ENCODE data around the gene TCF19.
"Not testable (repeated sequence)": the region's sequence is repeated elsewhere in the genome, so short reads cannot be mapped to it uniquely, and the experiment has no call there.

TCF19 gene

DNA sequence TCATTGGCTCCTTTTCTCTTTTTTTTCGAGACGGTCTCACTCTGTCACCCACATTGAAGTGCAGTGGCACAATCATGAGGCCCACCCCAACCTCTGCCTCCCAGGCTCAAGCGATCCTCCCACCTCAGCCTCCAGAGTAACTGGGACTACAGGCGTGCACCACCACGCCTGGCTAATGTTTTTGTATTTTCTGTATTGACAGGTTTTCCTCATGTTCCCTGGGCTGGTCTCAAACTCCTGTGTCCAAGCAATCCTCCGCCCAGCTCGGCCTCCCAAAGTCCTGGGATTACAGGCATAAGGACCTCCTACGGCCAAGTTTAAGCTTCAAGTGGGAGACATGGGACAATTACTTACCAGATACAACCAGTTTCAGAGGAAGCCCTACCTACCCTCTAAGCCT is 21.5 kb downstream of the TCF19 start:
- DNase-seq (ENCODE audit: low read depth in 2 of 2): no peak

GRCh38 chr6:31180500-31180899 is 22.1 kb downstream of the TCF19 start:
- DNase-seq (ENCODE audit: low read depth in 2 of 2): peak in 1 of 2 donors; percentile 32

DNA sequence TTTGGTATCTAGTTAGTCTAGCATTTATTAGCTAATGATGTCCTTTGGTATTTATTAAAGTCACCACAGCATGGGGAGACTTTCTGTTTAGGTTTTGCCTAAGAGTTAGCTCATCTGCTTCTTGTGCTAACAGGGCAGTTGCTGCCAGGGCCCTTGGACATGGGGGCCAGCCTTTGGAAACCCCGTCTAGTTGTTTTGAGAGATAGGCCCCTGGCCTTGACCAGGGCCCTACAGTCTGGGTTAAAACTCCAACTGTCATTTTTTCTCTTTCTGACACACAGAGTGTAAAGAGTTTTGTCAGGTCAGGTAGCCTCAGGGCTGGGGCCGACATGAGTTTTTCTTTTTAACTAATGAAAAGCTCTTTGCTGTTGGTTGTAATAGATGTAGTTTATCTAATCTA is 24.9 kb downstream of the TCF19 start:
- DNase-seq (ENCODE audit: low read depth in 2 of 2): not testable (repeated sequence)

DNA sequence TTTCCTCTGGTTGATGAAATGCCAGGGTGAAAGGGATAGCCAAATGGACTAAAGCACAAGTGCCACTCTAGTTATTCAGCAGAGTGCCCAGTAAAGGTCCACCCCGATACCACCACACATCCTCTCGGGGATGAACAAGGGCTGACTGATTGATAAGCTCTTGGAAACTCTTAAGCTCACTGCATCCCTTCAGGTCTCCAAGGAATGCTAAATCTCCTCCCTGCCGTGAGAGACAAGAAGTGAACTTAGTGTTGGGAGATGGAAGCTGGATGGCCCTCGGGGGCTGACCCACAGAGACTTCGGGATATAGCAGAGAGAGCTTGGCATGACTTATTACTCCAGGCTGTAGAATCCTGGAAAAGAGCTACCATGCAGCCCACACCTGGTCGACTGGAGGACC is 25.5 kb downstream of the TCF19 start:
- DNase-seq (ENCODE audit: low read depth in 2 of 2): not testable (repeated sequence)

- not testable (repeated sequence) for DNase-seq (ENCODE audit: low read depth in 2 of 2)
Observed at GRCh38 chr6:31185695-31186051, 27.3 kb downstream of the TCF19 start.

DNA sequence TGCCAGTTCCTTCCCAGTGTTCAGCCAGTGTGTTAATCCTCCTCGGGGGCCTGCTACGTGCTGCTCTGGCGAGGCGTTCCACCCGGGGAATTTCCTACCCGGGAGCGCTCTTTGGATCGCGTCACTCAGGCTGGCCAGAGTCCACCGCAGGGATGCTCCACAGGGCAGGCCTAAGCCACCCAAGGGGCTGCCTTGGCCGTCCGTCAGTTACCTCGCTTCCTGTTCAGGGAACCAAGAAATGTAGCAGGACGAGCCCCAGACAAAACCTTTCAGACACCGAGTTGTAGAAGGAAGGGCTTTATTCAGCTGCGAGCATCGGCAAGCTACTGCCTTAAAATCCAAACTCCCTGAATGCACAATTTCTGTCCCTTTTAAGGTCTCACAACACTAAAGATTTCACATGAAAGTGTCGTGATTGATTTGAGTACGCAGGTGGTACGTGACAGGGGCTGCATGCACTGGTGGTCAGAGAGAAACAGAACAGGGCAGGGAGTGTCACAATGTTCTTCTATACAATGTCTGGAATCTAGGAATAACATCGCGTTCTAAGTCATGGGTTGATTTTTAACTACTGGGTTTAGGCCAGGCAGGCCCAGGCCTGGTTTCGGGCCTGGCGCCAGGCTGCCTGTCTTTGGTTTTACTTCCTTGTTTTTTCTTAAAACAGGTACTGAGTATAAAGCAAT is 27.8 kb downstream of the TCF19 start:
- DNase-seq (ENCODE audit: low read depth in 2 of 2): no peak

- DNase-seq (ENCODE audit: low read depth in 2 of 2): no peak
Observed at GRCh38 chr6:31187780-31188194, 29.4 kb downstream of the TCF19 start.

DNA sequence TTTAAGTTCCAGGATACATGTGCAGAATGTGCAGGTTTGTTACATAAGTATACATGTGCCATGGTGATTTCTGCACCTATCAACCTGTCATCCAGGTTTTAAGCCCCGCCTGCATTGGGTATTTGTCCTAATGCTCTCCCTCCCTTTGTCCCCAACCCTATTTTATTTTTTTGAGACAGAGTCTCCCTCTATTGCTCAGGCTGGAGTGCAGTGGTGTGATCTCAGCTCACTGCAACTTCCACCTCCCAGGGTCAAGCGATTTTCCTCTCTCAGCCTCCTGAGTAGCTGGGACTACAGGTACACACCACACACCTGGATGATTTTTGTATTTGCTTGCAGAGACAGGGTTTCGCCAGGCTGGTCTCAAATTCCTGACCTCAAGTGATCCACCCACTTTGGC is 30.8 kb downstream of the TCF19 start:
- DNase-seq (ENCODE audit: low read depth in 2 of 2): not testable (repeated sequence)

DNA sequence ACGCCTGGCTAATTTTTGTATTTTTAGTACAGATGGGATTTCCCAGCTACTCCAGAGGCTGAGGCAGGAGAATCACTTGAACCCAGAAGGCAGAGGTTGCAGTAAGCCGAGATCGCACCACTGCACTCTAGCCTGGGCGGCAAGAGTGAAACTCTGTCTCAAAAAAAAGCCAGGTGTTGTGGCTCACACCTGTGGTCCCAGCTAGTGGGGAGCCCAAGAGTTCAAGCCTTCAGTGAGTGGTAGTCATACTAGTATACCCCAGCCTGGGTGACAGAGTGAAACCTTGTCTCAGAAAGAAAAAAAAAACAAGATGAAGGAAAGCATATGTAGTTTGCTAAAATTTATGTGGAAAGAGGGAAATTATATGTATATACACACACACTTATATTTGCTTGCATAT is 32.1 kb downstream of the TCF19 start:
- DNase-seq (ENCODE audit: low read depth in 2 of 2): no peak

DNA sequence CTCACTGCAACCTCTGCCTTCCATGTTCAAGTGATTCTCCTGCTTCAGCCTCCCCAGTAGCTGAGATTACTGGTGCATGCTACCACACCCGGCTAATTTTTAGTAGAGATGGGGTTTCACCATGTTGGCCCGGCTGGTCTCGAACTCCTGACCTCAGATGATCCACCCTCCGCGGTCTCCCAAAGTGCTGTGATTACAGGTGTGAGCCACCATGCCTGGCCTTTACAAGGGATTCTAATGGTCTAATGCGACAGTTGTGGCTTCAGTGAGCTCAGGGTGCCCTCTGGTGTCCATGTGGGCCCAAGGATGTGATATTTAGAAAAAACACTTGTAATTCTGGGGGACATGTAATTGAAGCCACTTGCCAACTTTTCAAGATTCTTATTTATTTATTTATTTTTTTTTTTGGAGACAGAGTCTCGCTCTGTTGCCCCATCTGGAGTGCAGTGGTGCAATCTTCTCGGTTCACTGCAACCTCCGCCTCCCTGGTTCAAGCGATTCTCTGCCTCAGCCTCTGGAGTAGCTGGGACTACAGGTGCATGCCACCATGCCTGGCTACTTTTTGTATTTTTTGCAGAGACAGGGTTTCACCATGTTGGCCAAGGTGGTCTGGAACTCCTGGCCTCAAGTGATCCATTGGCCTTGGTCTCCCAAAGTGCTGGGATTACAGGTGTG is 34.2 kb downstream of the TCF19 start:
- DNase-seq (ENCODE audit: low read depth in 2 of 2): peak; percentile 39 to 41

GRCh38 chr6:31193206-31193605 is 34.8 kb downstream of the TCF19 start:
- no peak for DNase-seq (ENCODE audit: low read depth in 2 of 2)

DNA sequence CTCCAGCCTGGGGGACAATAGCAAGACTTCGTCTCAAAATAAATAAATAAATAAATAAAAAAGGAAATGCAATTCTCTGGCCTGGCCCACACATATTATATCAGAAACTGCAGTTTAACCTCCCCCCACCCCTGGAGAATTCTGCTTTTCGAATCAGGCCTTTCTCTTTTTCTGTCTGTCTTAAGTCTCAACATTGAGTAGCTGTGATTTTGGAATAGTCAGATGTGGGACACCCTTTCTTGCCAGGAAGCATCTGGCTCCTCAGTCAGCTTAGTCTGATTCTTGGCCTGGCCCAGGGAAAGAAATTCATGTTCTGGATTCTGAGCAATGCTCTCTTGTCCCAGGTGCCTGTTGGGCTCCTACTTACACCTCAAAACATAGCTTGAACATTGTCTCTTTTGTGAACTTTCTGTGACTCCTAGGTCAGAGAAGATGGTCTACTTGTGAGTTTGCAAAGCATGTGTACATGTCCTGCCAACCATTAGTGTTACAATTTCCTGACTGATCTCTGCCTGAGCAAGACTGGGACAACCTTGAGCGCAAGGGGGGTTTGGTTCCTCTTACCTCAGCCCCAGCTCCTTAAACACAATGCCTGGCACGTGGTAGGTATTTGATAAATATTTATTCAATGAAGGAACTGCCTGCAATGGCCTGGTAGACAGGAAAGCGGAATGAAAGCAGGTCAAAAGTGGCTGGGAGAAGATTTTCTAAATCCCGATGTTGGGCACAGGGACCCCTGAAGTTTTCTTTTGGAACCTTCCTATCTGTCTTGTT is 35.9 kb downstream of the TCF19 start:
- no peak for DNase-seq (ENCODE audit: low read depth in 2 of 2)

DNA sequence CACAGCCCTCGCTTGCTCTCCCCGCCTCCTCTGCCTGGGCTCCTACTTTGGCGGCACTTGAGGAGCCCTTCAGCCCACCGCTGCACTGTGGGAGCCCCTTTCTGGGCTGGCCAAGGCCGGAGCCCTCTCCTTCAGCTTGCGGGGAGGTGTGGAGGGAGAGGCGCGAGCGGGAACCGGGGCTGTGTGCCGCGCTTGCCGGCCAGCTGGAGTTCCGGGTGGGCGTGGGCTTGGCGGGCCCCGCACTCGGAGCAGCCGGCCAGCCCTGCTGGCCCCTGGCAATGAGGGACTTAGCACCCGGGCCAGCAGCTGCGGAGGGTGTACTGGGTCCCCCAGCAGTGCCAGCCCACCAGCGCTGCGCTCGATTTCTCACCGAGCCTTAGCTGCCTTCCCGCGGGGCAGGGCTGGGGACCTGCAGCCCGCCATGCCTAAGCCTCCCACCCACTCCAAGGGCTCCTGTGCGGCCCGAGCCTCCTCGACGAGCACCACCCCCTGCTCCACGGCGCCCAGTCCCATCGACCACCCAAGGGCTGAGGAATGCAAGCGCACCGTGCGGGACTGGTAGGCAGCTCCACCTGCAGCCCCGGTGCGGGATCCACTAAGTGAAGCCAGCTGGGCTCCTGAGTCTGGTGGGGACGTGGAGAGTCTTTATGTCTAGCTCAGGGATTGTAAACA is 37.1 kb downstream of the TCF19 start:
- DNase-seq (ENCODE audit: low read depth in 2 of 2): not testable (repeated sequence)

DNA sequence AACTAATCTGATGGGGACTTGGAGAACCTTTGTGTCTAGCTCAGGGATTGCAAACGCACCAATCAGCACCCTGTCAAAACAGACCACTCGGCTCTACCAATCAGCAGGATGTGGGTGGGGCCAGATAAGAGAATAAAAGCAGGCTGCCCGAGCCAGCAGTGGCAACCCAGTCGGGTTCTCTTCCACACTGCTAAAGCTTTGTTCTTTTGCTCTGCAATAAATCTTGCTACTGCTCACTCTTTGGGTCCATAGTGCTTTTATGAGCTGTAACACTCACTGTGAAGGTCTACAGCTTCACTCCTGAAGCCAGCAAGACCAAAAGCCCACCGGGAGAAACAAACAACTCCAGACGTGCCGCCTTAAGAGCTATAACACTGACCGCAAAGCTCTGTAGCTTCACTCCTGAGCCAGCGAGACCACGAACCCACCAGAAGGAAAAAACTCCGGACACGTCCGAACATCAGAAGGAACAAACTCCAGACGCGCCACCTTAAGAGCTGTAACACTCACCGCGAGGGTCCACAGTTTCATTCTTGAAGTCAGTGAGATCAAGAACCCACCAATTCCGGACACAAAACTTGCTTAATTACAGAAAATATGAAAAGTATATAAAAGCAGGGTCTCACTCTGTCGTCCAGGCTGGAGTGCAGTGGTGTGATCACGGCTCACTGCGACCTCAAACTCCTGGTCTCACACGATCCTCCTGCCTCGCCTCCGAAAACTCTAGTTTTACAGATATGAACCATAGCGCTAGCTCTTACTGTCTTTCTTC is 38.0 kb downstream of the TCF19 start:
- not testable (repeated sequence) for DNase-seq (ENCODE audit: low read depth in 2 of 2)

- DNase-seq (ENCODE audit: low read depth in 2 of 2): peak; percentile 79 to 85
Observed at GRCh38 chr6:31197559-31198305, 39.3 kb downstream of the TCF19 start.

- DNase-seq (ENCODE audit: low read depth in 2 of 2): not testable (repeated sequence)
Observed at GRCh38 chr6:31199105-31199452, 40.7 kb downstream of the TCF19 start.

DNA sequence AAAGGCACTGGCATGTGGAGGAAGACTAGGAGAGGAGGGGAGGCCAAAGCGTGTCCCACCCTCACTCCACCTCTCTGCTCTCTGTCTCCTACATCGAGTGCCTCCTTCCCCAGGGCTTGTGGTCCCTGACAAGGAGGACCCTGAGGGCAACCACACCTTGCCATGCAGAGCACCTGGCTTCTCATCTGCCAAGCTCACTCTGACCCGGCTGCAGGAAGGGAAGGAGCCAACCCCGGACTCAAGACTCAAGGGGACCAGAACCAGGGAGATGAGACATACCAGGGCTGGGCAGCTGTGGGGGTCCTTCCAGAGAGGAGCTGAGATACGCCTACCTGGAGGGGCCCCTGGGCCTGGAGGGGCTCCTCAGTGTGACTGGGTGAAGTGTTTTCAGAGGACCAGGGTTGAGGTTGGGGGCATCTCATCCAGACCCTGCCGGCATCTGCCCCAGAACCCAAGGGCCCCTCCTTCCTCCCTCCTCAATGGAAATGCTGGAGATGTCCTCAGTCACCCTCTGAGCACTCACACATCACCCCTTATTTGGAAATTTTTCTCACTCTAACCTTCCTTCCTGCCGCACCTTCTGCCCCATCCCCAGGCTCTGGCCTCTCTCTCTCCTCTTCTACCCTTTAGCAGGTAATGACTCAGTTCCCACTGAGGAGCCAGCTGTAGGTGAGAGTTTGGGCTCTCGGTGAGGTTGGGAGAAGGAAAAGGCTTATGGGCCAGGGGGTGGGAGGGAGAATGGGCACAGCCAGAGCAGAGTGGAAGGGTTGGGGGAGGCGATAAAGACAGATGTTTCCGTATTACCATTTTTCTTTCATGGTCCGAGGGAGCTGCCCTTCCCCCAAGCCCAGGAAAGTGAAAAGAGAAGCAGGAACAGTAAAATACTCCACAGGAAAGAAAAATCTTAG is 44.1 kb downstream of the TCF19 start:
- no peak for DNase-seq (ENCODE audit: low read depth in 2 of 2)

- peak; percentile 41 to 54 for DNase-seq (ENCODE audit: low read depth in 2 of 2)
Observed at GRCh38 chr6:31203345-31203979, 45.1 kb downstream of the TCF19 start.

GRCh38 chr6:31204751-31205145 is 46.4 kb downstream of the TCF19 start:
- no peak for DNase-seq (ENCODE audit: low read depth in 2 of 2)
